Measurements from ENCODE around the gene ENKUR.

The ENKUR gene

GRCh38 chr10:24947304-24948097 lies 68.5 kb downstream of the ENKUR start:
- DNase-seq (ENCODE audit: low spot score), result no peak

GRCh38 chr10:24944512-24945255 lies 71.3 kb downstream of the ENKUR start:
- no peak for DNase-seq (ENCODE audit: low spot score)

- no peak for DNase-seq (ENCODE audit: low spot score)
These were observed 77.4 kb downstream of the ENKUR start for GRCh38 chr10:24938525-24938924.

GRCh38 chr10:24938076-24938475 lies 77.9 kb downstream of the ENKUR start:
- no peak for DNase-seq (ENCODE audit: low spot score)

GRCh38 chr10:24935504-24936292 lies 80.3 kb downstream of the ENKUR start:
- no peak for DNase-seq (ENCODE audit: low spot score)

All from germinal center (tissue), 1 donor.